Measurements from ENCODE around the gene TGDS.

The TGDS gene

GRCh38 chr13:94601446-94602431, 5.8 kb upstream of the TGDS start, which contains the start of gene GPR180:
Gene GPR180 (plus strand): TSS chr13:94601857. CDS start chr13:94601928, 71 bp downstream.
- DNase-seq (ENCODE audit: low spot score) = peak; percentile 98

- DNase-seq (ENCODE audit: low spot score) = no peak
Measured at GRCh38 chr13:94599877-94600276, 3.9 kb upstream of the TGDS start.

GRCh38 chr13:94598281-94598680, 2.3 kb upstream of the TGDS start:
- DNase-seq (ENCODE audit: low spot score) = no peak

- DNase-seq (ENCODE audit: low spot score) = no peak
Measured at GRCh38 chr13:94596575-94596971, 621 bp upstream of the TGDS start.

- peak; percentile 47 for DNase-seq (ENCODE audit: low spot score)
Measured at GRCh38 chr13:94595001-94595949, 677 bp downstream of the TGDS start.

GRCh38 chr13:94590744-94591143, 5.2 kb downstream of the TGDS start:
- DNase-seq (ENCODE audit: low spot score) = no peak

GRCh38 chr13:94588541-94588940, 7.4 kb downstream of the TGDS start:
- DNase-seq (ENCODE audit: low spot score) = no peak

- no peak for DNase-seq (ENCODE audit: low spot score)
Measured at GRCh38 chr13:94586371-94586770, 9.6 kb downstream of the TGDS start.

GRCh38 chr13:94585543-94586101, 10.3 kb downstream of the TGDS start:
- no peak for DNase-seq (ENCODE audit: low spot score)

- no peak for DNase-seq (ENCODE audit: low spot score)
Measured at GRCh38 chr13:94583926-94584325, 12.0 kb downstream of the TGDS start.

- DNase-seq (ENCODE audit: low spot score) = no peak
Measured at GRCh38 chr13:94579063-94579462, 16.9 kb downstream of the TGDS start.

- no peak for DNase-seq (ENCODE audit: low spot score)
Measured at GRCh38 chr13:94569615-94570014, 26.3 kb downstream of the TGDS start.

GRCh38 chr13:94568443-94568842, 27.5 kb downstream of the TGDS start:
- no peak for DNase-seq (ENCODE audit: low spot score)

- DNase-seq (ENCODE audit: low spot score) = no peak
Measured at GRCh38 chr13:94567581-94567980, 28.4 kb downstream of the TGDS start.

- no peak for DNase-seq (ENCODE audit: low spot score)
Measured at GRCh38 chr13:94561126-94561525, 34.8 kb downstream of the TGDS start.

GRCh38 chr13:94560116-94560515, 35.8 kb downstream of the TGDS start:
- no peak for DNase-seq (ENCODE audit: low spot score)

- no peak for DNase-seq (ENCODE audit: low spot score)
Measured at GRCh38 chr13:94559222-94559795, 36.6 kb downstream of the TGDS start.

GRCh38 chr13:94558716-94559115, 37.2 kb downstream of the TGDS start:
- no peak for DNase-seq (ENCODE audit: low spot score)

GRCh38 chr13:94557684-94558235, 38.2 kb downstream of the TGDS start:
- no peak for DNase-seq (ENCODE audit: low spot score)

- no peak for DNase-seq (ENCODE audit: low spot score)
Measured at GRCh38 chr13:94556621-94557020, 39.3 kb downstream of the TGDS start.

- DNase-seq (ENCODE audit: low spot score) = no peak
Measured at GRCh38 chr13:94556041-94556440, 39.9 kb downstream of the TGDS start.

- no peak for DNase-seq (ENCODE audit: low spot score)
Measured at GRCh38 chr13:94553766-94554165, 42.2 kb downstream of the TGDS start.
